ENCODE data around the gene CCIN.
A peak's percentile ranks its signal among the peaks of the same experiment; 100 is the strongest.
"Not testable (repeated sequence)": the region's sequence is repeated elsewhere in the genome, so short reads cannot be mapped to it uniquely, and the experiment has no call there.

The CCIN gene

DNA sequence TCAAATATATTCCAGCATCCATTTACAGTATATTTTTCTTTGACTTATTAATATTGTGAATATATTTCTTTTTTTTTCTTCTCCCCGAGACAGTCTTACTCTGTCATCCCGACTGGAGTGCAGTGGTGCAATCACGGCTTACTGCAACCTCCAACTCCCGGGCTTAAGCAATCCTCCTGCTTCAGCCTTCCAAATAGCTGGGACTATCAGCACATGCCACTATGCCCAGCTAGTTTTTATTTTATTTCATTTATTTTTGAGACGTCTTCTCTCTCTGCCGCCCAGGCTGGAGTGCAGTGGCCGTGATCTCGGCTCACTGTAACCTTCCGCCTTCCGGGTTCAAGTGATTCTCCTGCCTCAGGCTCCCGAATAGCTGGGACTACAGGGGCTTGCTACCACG lies 40.0 kb upstream of the CCIN start:
- no peaks in the 10 kb centered on the region for H3K36me3 ChIP-seq (ENCODE audit: low read depth)
- H3K27ac ChIP-seq (ENCODE audit: poor library complexity, severe bottlenecking), result no peak overlapping the region
- H3K27me3 ChIP-seq (ENCODE audit: insufficient read depth, poor library complexity, severe bottlenecking), result no peaks in the 10 kb centered on the region
- no peak for DNase-seq (ENCODE audit: low spot score)
- TF ChIP-seq, protein P1, sequence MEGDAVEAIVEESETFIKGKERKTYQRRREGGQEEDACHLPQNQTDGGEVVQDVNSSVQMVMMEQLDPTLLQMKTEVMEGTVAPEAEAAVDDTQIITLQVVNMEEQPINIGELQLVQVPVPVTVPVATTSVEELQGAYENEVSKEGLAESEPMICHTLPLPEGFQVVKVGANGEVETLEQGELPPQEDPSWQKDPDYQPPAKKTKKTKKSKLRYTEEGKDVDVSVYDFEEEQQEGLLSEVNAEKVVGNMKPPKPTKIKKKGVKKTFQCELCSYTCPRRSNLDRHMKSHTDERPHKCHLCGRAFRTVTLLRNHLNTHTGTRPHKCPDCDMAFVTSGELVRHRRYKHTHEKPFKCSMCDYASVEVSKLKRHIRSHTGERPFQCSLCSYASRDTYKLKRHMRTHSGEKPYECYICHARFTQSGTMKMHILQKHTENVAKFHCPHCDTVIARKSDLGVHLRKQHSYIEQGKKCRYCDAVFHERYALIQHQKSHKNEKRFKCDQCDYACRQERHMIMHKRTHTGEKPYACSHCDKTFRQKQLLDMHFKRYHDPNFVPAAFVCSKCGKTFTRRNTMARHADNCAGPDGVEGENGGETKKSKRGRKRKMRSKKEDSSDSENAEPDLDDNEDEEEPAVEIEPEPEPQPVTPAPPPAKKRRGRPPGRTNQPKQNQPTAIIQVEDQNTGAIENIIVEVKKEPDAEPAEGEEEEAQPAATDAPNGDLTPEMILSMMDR (IDR thresholded peaks at IDR 0.05; ENCODE audit: poor library complexity, severe bottlenecking), result no peak
- H3K4me3 ChIP-seq (ENCODE audit: severe bottlenecking), result no peak overlapping the region
- peaks cover 5% of the 10 kb centered on the region for H3K4me1 ChIP-seq (ENCODE audit: insufficient read depth, poor library complexity, severe bottlenecking)
- no peak for ATAC-seq (ENCODE audit: low read depth)
- no peaks in the 10 kb centered on the region for H3K9me3 ChIP-seq (ENCODE audit: severe bottlenecking)

DNA sequence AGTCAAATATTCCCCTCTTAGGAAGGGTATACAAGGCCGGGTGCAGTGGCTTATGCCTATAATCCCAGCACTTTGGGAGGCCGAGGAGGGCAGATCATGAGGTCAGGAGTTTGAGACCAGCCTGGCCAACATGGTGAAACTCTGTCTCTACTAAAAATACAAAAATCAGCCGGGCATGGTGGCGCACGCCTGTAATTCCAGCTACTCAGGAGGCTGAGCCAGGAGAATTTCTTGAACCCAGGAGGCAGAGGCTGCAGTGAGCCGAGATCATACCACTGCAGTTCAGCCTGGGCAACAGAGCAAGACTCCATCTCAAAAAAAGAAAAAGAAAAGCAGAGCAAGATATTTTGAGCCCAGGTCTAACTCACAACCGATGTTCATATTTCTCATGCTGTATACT lies 37.5 kb upstream of the CCIN start:
- DNase-seq (ENCODE audit: low spot score); H3K4me1 ChIP-seq (ENCODE audit: insufficient read depth, poor library complexity, severe bottlenecking); H3K9me3 ChIP-seq (ENCODE audit: severe bottlenecking); H3K4me3 ChIP-seq (ENCODE audit: severe bottlenecking); H3K27ac ChIP-seq (ENCODE audit: poor library complexity, severe bottlenecking); H3K36me3 ChIP-seq (ENCODE audit: low read depth); ATAC-seq (ENCODE audit: low read depth); H3K27me3 ChIP-seq (ENCODE audit: insufficient read depth, poor library complexity, severe bottlenecking): not testable (repeated sequence)

DNA sequence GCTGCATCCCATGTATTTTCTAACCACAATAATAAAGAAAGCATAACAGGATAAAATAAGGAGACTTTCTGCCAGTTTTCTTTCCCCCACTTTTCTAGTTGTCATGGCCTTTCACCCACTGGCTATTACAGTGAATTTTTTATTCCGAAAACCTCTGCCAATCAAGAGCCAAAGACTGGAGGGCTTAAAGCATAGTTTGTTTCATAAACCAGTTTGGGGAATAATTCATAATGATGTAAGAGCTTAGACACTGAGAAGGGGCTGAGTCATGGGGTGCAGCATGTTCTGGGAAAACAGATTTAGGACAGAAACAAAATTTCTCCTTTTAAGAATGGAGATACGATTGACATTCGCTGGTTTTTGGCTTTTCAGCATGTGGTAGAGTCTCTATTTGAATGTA lies 37.1 kb upstream of the CCIN start:
- Histone ChIP-seq H3K36me3 (ENCODE audit: low read depth) (no peaks in the 10 kb centered on the region), H3K27me3 (ENCODE audit: insufficient read depth, poor library complexity, severe bottlenecking) (no peaks in the 10 kb centered on the region), H3K4me1 (ENCODE audit: insufficient read depth, poor library complexity, severe bottlenecking) (peaks cover 5% of the 10 kb centered on the region), H3K4me3 (ENCODE audit: severe bottlenecking) (no peak overlapping the region), H3K27ac (ENCODE audit: poor library complexity, severe bottlenecking) (no peak overlapping the region), H3K9me3 (ENCODE audit: severe bottlenecking) (no peaks in the 10 kb centered on the region)
- DNase-seq (ENCODE audit: low spot score) (no peak), ATAC-seq (ENCODE audit: low read depth) (no peak)
- TF ChIP-seq, protein P1 (IDR thresholded peaks at IDR 0.05; ENCODE audit: poor library complexity, severe bottlenecking), result no peak

DNA sequence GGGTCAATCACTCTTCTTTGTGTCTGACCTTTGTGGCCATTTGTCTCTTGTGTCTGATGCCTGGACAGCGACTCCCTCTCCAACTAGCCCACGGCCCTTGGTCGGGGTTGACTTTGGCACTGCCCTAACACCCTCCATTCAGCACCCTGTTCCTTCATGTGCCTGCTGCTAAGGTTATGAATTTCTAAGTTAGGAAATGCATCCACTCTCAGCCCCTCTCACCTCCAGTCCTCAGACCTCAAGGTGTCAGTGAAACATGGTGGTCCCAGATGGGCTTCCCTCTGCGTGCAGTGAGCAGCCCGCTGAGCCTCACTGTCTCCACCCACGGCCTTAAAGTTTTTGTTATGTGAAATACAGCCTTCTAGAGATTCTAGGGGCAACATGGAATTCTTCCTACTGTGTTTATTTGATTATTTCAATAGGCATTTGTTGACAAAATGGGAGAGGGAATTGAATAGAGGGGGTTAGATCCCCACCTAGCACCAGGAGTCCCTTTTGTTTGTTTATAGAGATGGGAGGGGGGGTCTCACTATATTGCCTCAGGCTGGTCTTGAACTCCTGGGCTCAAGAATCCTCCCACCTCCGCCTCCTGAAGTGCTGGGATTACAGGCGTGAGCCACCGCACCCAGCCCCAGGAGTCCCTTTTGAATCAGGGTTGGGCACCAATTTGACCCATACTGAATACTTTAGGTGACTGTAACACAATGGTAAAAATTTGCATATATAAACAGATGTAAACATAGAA lies 34.3 kb upstream of the CCIN start:
- Histone ChIP-seq H3K4me1 (ENCODE audit: insufficient read depth, poor library complexity, severe bottlenecking) (peaks cover 5% of the 10 kb centered on the region), H3K9me3 (ENCODE audit: severe bottlenecking) (no peaks in the 10 kb centered on the region), H3K4me3 (ENCODE audit: severe bottlenecking) (no peak overlapping the region), H3K27me3 (ENCODE audit: insufficient read depth, poor library complexity, severe bottlenecking) (no peaks in the 10 kb centered on the region), H3K36me3 (ENCODE audit: low read depth) (no peaks in the 10 kb centered on the region), H3K27ac (ENCODE audit: poor library complexity, severe bottlenecking) (no peak overlapping the region)
- DNase-seq (ENCODE audit: low spot score) (no peak), ATAC-seq (ENCODE audit: low read depth) (no peak)
- TF ChIP-seq, protein P1 (IDR thresholded peaks at IDR 0.05; ENCODE audit: poor library complexity, severe bottlenecking), result no peak

DNA sequence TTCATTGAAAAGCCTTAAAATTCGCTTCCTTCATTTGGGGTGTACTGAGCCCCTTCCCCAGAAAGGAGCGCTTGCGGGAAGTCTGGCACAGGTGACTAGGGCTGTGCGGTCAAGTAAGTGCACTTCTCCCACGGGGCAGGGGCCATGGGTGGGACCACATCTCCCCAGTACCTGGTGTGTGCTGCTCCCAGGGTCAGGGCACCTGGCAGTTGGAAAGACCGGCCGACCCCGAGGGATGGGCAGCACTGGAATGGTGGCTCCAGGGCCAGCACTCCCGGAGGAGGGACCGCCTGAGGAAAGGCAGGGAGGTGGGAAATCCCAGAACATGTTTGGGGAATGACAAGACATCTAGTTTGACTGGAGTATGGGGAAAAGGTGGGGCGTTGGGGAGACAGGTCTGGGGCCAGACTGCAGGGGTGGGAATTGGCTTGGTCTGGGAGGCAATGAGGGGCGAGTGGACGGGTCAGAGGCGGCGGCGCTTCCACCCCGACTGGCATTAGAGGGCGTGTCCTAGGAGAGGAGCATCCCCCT lies 33.4 kb upstream of the CCIN start:
- no peak overlapping the region for H3K27ac ChIP-seq (ENCODE audit: poor library complexity, severe bottlenecking)
- no peak for ATAC-seq (ENCODE audit: low read depth)
- no peak for DNase-seq (ENCODE audit: low spot score)

More for the DNA sequence above, 33.4 kb upstream of the CCIN start:
- Histone ChIP-seq H3K36me3 (ENCODE audit: low read depth) (no peaks in the 10 kb centered on the region), H3K4me3 (ENCODE audit: severe bottlenecking) (peak overlapping the region; percentile 45), H3K9me3 (ENCODE audit: severe bottlenecking) (no peaks in the 10 kb centered on the region), H3K27me3 (ENCODE audit: insufficient read depth, poor library complexity, severe bottlenecking) (no peaks in the 10 kb centered on the region), H3K4me1 (ENCODE audit: insufficient read depth, poor library complexity, severe bottlenecking) (peaks cover 5% of the 10 kb centered on the region)
- TF ChIP-seq, protein P1 (IDR thresholded peaks at IDR 0.05; ENCODE audit: poor library complexity, severe bottlenecking), result no peak

All from RWPE2 (cell line).